HG03045 (cell line): Measurements from ENCODE around the gene BAK1.
A peak's percentile ranks its signal among the peaks of the same experiment; 100 is the strongest.

Experiments used
- ATAC-seq: cut with Tn5 transposase; IDR thresholded peaks from one replicate; pipeline ENCODE4 v1.9.1; 2021; ENCODE audit warnings: mild to moderate bottlenecking, moderate library complexity; ENCODE audit not compliant: unreplicated experiment

Gene BAK1

GRCh38 chr6:33579828-33580714 lies at the start of gene BAK1:
Gene BAK1 (minus strand): TSS chr6:33580276. CDS start chr6:33577604, 2,672 bp downstream.
- peak; percentile 88 for ATAC-seq

- no peak for ATAC-seq
Observed at GRCh38 chr6:33628401-33628964, 48.4 kb upstream of the BAK1 start.

- no peak for ATAC-seq
Observed at GRCh38 chr6:33627876-33628275, 47.8 kb upstream of the BAK1 start.

GRCh38 chr6:33624856-33625255 lies 44.8 kb upstream of the BAK1 start:
- ATAC-seq: no peak

- ATAC-seq: no peak
Observed at GRCh38 chr6:33623895-33624381, 43.9 kb upstream of the BAK1 start.

GRCh38 chr6:33622456-33623431 lies 42.7 kb upstream of the BAK1 start:
- no peak for ATAC-seq

GRCh38 chr6:33621711-33622388 lies 41.8 kb upstream of the BAK1 start:
- ATAC-seq: peak; percentile 18

- peak; percentile 73 for ATAC-seq
Observed at GRCh38 chr6:33620856-33621710, 41.0 kb upstream of the BAK1 start, which contains the start of gene ITPR3. Gene ITPR3 (plus strand): TSS chr6:33621322. CDS start chr6:33621603, 281 bp downstream.

- ATAC-seq: no peak
Observed at GRCh38 chr6:33620158-33620855, 40.2 kb upstream of the BAK1 start.

- ATAC-seq: no peak
Observed at GRCh38 chr6:33619166-33619840, 39.2 kb upstream of the BAK1 start.

- no peak for ATAC-seq
Observed at GRCh38 chr6:33616913-33617312, 36.8 kb upstream of the BAK1 start.

GRCh38 chr6:33616113-33616512 lies 36.0 kb upstream of the BAK1 start:
- ATAC-seq: no peak

GRCh38 chr6:33613795-33614168 lies 33.7 kb upstream of the BAK1 start:
- no peak for ATAC-seq

GRCh38 chr6:33613146-33613794 lies 33.2 kb upstream of the BAK1 start:
- no peak for ATAC-seq

GRCh38 chr6:33610779-33611732 lies 31.0 kb upstream of the BAK1 start:
- ATAC-seq: no peak

- ATAC-seq: no peak
Observed at GRCh38 chr6:33610067-33610466, 30.0 kb upstream of the BAK1 start.

GRCh38 chr6:33609528-33609927 lies 29.5 kb upstream of the BAK1 start:
- ATAC-seq: no peak
